ENCODE measurements around the gene GALNT7.
"Not testable (repeated sequence)": the region's sequence is repeated elsewhere in the genome, so short reads cannot be mapped to it uniquely, and the experiment has no call there.

DNA sequence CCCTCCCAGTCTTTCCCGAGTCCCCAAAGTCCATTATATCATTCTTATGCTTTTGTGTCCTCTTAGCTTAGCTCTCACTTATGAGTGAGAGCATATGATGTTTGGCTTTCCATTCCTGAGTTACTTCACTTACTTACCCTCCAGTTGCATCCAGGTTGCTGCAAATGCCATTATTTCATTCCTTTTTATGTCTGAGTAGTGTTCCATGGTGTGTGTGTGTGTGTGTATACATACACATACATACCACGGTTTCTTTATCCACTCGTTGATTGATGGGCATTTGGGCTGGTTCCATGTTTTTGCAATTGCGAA is 50.5 kb downstream of the GALNT7 start:
- TF ChIP-seq, protein P1, sequence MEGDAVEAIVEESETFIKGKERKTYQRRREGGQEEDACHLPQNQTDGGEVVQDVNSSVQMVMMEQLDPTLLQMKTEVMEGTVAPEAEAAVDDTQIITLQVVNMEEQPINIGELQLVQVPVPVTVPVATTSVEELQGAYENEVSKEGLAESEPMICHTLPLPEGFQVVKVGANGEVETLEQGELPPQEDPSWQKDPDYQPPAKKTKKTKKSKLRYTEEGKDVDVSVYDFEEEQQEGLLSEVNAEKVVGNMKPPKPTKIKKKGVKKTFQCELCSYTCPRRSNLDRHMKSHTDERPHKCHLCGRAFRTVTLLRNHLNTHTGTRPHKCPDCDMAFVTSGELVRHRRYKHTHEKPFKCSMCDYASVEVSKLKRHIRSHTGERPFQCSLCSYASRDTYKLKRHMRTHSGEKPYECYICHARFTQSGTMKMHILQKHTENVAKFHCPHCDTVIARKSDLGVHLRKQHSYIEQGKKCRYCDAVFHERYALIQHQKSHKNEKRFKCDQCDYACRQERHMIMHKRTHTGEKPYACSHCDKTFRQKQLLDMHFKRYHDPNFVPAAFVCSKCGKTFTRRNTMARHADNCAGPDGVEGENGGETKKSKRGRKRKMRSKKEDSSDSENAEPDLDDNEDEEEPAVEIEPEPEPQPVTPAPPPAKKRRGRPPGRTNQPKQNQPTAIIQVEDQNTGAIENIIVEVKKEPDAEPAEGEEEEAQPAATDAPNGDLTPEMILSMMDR (tag by site-specific recombination; IDR thresholded peaks at IDR 0.05) = not testable (repeated sequence)
- TF ChIP-seq ZNF548 (tag by site-specific recombination; IDR thresholded peaks at IDR 0.05); ZNF302 (tag by site-specific recombination; IDR thresholded peaks at IDR 0.05; ENCODE audit: low read depth); ZNF274 (IDR thresholded peaks at IDR 0.05; ENCODE audit: low read length); ZNF274 (tag by site-specific recombination; IDR thresholded peaks at IDR 0.05; ENCODE audit: borderline replicate concordance); KLF8 (tag by site-specific recombination; IDR thresholded peaks at IDR 0.05): not testable (repeated sequence)
